ENCODE results near the gene COPB2.

DNA sequence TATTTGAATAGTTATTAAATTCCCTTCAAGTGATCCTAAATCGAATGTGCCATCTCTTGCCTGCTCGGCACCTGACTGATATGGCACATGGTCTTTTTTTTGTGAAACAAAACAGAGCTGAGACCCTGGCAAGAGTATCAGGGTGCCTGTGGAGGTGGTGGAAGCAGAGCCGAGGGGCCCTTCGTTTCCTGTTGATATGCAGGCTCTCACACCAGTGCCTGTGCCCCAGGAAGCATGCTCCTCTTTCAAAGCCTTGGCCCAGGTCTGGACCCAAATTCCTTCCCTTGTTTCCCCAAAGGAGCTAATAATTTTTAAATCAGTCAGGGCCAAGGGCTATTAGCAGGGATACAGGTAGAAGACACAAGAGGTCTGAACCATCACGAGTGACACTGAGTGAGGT lies 67.1 kb downstream of the COPB2 start:
- TF ChIP-seq EZH2 (IDR thresholded peaks at IDR 0.05) = no peak
- TF ChIP-seq, protein P1, sequence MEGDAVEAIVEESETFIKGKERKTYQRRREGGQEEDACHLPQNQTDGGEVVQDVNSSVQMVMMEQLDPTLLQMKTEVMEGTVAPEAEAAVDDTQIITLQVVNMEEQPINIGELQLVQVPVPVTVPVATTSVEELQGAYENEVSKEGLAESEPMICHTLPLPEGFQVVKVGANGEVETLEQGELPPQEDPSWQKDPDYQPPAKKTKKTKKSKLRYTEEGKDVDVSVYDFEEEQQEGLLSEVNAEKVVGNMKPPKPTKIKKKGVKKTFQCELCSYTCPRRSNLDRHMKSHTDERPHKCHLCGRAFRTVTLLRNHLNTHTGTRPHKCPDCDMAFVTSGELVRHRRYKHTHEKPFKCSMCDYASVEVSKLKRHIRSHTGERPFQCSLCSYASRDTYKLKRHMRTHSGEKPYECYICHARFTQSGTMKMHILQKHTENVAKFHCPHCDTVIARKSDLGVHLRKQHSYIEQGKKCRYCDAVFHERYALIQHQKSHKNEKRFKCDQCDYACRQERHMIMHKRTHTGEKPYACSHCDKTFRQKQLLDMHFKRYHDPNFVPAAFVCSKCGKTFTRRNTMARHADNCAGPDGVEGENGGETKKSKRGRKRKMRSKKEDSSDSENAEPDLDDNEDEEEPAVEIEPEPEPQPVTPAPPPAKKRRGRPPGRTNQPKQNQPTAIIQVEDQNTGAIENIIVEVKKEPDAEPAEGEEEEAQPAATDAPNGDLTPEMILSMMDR (IDR thresholded peaks at IDR 0.05) = no peak
- no peak for TF ChIP-seq EZH2phosphoT487 (IDR thresholded peaks at IDR 0.05)
